Measurements from ENCODE around the gene G3BP2.
"Not testable (repeated sequence)": the region's sequence is repeated elsewhere in the genome, so short reads cannot be mapped to it uniquely, and the experiment has no call there.

DNA sequence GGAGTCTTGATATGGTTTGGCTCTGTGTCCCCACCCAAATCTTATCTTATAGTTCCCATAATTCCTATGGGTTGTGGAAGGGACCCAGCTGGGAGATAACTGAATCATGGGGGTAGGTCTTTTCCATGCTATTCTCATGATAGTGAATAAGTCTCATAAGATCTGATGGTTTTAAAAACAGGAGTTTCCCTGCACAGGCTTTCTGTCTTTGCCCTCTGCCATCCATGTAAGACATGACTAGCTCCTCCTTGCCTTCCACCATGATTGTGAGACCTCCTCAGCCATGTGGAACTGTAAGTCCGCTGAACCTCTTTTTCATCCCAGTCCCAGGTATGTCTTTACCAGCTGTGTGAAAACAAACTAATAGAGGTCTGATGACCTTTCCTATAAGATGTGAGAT is 13.9 kb upstream of the G3BP2 start:
- TF ChIP-seq, protein P1, sequence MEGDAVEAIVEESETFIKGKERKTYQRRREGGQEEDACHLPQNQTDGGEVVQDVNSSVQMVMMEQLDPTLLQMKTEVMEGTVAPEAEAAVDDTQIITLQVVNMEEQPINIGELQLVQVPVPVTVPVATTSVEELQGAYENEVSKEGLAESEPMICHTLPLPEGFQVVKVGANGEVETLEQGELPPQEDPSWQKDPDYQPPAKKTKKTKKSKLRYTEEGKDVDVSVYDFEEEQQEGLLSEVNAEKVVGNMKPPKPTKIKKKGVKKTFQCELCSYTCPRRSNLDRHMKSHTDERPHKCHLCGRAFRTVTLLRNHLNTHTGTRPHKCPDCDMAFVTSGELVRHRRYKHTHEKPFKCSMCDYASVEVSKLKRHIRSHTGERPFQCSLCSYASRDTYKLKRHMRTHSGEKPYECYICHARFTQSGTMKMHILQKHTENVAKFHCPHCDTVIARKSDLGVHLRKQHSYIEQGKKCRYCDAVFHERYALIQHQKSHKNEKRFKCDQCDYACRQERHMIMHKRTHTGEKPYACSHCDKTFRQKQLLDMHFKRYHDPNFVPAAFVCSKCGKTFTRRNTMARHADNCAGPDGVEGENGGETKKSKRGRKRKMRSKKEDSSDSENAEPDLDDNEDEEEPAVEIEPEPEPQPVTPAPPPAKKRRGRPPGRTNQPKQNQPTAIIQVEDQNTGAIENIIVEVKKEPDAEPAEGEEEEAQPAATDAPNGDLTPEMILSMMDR (IDR thresholded peaks at IDR 0.05; ENCODE audit: low read length): not testable (repeated sequence)
- not testable (repeated sequence) for TF ChIP-seq EZH2 (IDR thresholded peaks at IDR 0.05; ENCODE audit: borderline replicate concordance, low read length)
